Upper lobe of right lung (tissue), 1 donor: Measurements from ENCODE around the gene LMOD1. TPM values are rescaled to one million over a fixed set of nuclear protein-coding genes. Genes with fewer than 3 reads are reported as not detected.

Experiments used
- ATAC-seq: fragments of 200-7000 bp; cut with Tn5 transposase; one replicate; pipeline ENCODE4 v1.9.1; 2020; ENCODE audit warnings: mild to moderate bottlenecking, moderate library complexity
- DNase-seq: peaks from one replicate; pipeline ENCODE4 v3.0.0-alpha.2; 2020
- H3K27ac ChIP-seq: fragments of 200-600 bp; one replicate; pipeline ENCODE4 v1.8.0; 2022
- H3K27me3 ChIP-seq: fragments of 200-600 bp; one replicate; pipeline ENCODE4 v1.8.0; 2022; ENCODE audit warnings: mild to moderate bottlenecking
- H3K36me3 ChIP-seq: fragments of 200-600 bp; one replicate; pipeline ENCODE4 v1.8.0; 2022
- H3K4me1 ChIP-seq: fragments of 200-600 bp; one replicate; pipeline ENCODE4 v1.8.0; 2022
- H3K4me3 ChIP-seq: fragments of 200-600 bp; one replicate; pipeline ENCODE4 v1.8.0; 2022; ENCODE audit warnings: mild to moderate bottlenecking
- H3K9me3 ChIP-seq: fragments of 200-600 bp; one replicate; pipeline ENCODE4 v1.8.0; 2022
- intact Hi-C: fragments of 100-400 bp; cut with DNase I; formaldehyde crosslinking; loops from one replicate; pipeline ENCODE4 v1.11.0; 2022
- total RNA-seq: library from RNA; stranded (reverse); fragmentation: NEBNext Ultra II Directional; extraction: Animal tissue kit (Norgen Biotek cat#: 25700); gene quantifications from one replicate; pipeline ENCODE4 v1.2.1, GENCODE V29; 2021
- TF ChIP-seq, protein P1 (sequence below): fragments of 200-600 bp; IDR thresholded peaks from one replicate; pipeline ENCODE4 v1.8.0; 2022; ENCODE audit warnings: antibody characterized with exemption
- donor health status: DM: no; HTN: yes; CAD: no; lungs with severe emphysema.

The LMOD1 gene
- total RNA-seq, 1 donor from 2014 or later, result 38.3 TPM

GRCh38 chr1:201930803-201931202, 15.5 kb downstream of the LMOD1 start:
- Histone ChIP-seq H3K4me1 (no peaks in the 10 kb centered on the region), H3K27ac (no peak overlapping the region), H3K27me3 (no peaks in the 10 kb centered on the region), H3K36me3 (no peaks in the 10 kb centered on the region), H3K9me3 (no peaks in the 10 kb centered on the region), H3K4me3 (no peak overlapping the region)
- TF ChIP-seq, protein P1, sequence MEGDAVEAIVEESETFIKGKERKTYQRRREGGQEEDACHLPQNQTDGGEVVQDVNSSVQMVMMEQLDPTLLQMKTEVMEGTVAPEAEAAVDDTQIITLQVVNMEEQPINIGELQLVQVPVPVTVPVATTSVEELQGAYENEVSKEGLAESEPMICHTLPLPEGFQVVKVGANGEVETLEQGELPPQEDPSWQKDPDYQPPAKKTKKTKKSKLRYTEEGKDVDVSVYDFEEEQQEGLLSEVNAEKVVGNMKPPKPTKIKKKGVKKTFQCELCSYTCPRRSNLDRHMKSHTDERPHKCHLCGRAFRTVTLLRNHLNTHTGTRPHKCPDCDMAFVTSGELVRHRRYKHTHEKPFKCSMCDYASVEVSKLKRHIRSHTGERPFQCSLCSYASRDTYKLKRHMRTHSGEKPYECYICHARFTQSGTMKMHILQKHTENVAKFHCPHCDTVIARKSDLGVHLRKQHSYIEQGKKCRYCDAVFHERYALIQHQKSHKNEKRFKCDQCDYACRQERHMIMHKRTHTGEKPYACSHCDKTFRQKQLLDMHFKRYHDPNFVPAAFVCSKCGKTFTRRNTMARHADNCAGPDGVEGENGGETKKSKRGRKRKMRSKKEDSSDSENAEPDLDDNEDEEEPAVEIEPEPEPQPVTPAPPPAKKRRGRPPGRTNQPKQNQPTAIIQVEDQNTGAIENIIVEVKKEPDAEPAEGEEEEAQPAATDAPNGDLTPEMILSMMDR, result no peak
- DNase-seq, result no peak
- intact Hi-C loops, result no loop called here
- ATAC-seq, result no peak

DNA sequence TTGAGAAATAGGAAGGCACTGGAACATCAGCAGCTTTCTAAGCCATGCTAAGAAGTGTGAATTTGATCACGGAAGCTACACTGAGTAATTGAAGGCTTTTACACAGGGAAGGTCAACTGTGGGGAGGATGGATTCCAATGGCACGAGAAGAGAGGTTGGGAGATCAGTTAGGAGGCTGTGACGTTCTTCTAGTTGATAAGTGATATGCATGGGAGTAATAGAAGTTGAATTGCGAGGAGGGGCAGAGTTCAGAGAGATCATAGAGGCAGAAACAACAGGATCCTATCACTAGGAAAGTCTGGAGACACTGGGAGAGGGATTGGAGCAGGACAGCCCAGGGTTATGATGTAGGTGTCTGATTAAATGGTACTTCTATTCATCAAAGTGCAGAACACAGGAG, 16.2 kb downstream of the LMOD1 start:
- no peak for ATAC-seq
- no peak overlapping the region for H3K27ac ChIP-seq
- TF ChIP-seq, protein P1, result no peak

DNA sequence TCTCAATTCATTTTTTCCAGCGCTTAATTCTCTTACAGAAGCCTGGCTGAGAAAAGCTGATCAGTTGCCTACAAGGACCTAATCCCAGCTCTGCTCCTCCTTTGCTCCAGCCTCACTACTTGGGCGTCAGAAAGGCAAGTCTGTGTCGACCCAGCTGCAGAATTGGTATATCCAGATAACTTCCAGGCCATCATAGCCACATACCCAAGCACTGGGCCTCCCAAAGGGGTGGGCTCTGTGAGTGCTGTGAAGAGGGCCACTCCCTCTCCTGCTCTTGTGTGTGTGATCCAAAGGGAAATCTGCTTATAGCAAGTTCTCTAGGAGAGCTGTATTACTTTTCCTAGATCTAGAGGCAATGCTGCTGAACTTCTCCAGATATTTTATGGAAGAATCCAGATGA, 18.1 kb downstream of the LMOD1 start:
- TF ChIP-seq, protein P1, result no peak

More for the DNA sequence above, 16.2 kb downstream of the LMOD1 start:
- DNase-seq, result no peak
- intact Hi-C loops, result no loop called here
- H3K4me3 ChIP-seq, result no peak overlapping the region
- no peaks in the 10 kb centered on the region for H3K9me3 ChIP-seq
- no peaks in the 10 kb centered on the region for H3K4me1 ChIP-seq
- no peaks in the 10 kb centered on the region for H3K36me3 ChIP-seq
- no peaks in the 10 kb centered on the region for H3K27me3 ChIP-seq

GRCh38 chr1:201925981-201926645, 20.2 kb downstream of the LMOD1 start:
- DNase-seq, result no peak
- intact Hi-C loops, result no loop called here
- TF ChIP-seq, protein P1, result no peak
- H3K27me3 ChIP-seq, result no peaks in the 10 kb centered on the region
- H3K27ac ChIP-seq, result no peak overlapping the region
- ATAC-seq, result no peak
- no peaks in the 10 kb centered on the region for H3K4me1 ChIP-seq
- H3K4me3 ChIP-seq, result no peak overlapping the region
- H3K36me3 ChIP-seq, result no peaks in the 10 kb centered on the region
- no peaks in the 10 kb centered on the region for H3K9me3 ChIP-seq

More for the DNA sequence above, 18.1 kb downstream of the LMOD1 start:
- Histone ChIP-seq H3K9me3 (no peaks in the 10 kb centered on the region), H3K36me3 (no peaks in the 10 kb centered on the region), H3K4me1 (no peaks in the 10 kb centered on the region), H3K27me3 (no peaks in the 10 kb centered on the region), H3K4me3 (no peak overlapping the region), H3K27ac (no peak overlapping the region)
- no peak for ATAC-seq
- intact Hi-C loops, result no loop called here
- no peak for DNase-seq

DNA sequence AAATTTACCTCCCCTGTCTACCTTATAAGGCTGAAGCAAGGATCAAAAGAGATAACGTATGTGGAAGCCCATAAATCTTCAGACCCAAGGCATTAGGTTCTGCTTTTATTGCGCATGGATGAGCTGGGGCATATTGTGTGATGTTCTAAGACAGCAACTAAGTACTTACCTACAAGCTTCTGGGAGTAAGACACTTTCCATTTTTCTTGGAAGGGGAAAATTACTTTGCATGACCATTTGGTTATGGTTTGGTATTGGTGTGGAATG, 21.1 kb downstream of the LMOD1 start:
- DNase-seq (no peak), ATAC-seq (no peak)
- intact Hi-C loops, result no loop called here
- no peaks in the 10 kb centered on the region for H3K27me3 ChIP-seq
- no peaks in the 10 kb centered on the region for H3K9me3 ChIP-seq
- TF ChIP-seq, protein P1, result no peak
- no peaks in the 10 kb centered on the region for H3K4me1 ChIP-seq
- no peaks in the 10 kb centered on the region for H3K36me3 ChIP-seq
- no peak overlapping the region for H3K4me3 ChIP-seq
- no peak overlapping the region for H3K27ac ChIP-seq
